GM10266 (cell line): ENCODE results near the gene TTC22.

Experiments used
- DNase-seq: peaks from one replicate; pipeline ENCODE4 v3.0.0; 2012; ENCODE audit errors: extremely low spot score
- CTCF ChIP-seq: IDR thresholded peaks from 2 replicates; pipeline ENCODE4 v1.5.1; 2012; ENCODE audit warnings: mild to moderate bottlenecking, low read depth; ENCODE audit not compliant: control insufficient read depth, insufficient read depth; ENCODE audit errors: missing control alignments

TTC22 gene

GRCh38 chr1:54838565-54839180 lies 37.5 kb upstream of the TTC22 start:
- no peak for DNase-seq
- no peak for TF ChIP-seq CTCF

- DNase-seq, result no peak
- no peak for TF ChIP-seq CTCF
These were observed 36.1 kb upstream of the TTC22 start for GRCh38 chr1:54837002-54837853.

GRCh38 chr1:54836594-54836993 lies 35.5 kb upstream of the TTC22 start:
- no peak for DNase-seq
- no peak for TF ChIP-seq CTCF

DNA sequence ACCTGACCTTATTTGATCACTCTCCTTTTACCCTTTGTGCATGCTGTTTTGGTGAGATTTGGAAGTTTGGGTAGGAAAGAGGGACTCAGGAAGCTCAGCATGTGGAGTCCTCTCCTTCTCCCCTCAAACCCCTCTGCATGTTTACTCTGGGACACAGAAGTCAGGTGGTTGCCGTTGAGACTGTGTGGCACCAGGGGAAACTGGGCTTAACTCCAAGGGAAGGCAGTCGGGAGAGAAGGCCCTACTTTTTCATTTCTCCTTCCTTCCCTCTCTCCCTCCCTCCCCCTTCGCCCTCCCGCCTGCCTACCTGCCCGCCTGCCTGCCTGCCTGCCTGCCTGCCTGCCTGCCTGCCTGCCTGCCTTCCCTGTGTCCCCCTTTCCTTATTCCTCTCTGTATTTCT lies 34.8 kb upstream of the TTC22 start:
- DNase-seq, result no peak
- TF ChIP-seq CTCF, result no peak

DNA sequence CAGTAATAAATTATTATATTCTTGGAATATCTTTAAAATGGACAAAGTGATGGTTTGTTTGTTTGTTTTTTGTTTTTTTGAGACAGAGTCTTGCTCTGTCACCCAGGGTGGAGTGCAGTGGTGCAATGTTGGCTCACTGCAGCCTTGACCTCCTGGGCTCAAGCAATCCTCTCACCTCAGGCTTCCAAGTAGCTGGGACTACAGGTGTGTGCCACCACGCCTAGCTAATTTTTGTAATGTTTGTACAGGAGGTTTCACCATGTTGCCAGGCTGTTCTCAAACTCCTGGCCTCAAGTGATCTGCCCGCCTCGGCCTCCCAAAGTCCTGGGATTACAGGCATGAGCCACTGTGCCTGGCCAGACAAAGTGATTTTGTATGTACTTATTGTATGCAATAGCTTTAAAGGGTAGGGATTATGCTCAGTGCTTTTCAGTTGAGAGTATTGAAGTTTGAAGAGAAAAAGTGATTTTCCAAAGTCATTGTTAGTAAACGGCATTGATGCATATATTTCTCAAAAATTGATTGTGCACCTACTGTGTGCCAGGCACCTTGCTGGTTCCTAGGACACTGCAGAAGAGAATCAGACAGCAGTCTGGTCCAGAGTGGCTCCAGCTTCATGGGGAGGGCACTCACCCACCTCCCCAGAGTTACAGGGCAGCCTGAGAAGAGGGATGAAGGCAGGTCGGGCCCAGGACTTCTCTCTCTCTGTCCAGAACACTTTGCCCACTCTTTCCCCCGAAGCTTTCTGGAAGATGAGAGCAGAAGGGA lies 34.2 kb upstream of the TTC22 start:
- TF ChIP-seq CTCF, result no peak
- DNase-seq, result no peak

- no peak for TF ChIP-seq CTCF
These were observed 33.0 kb upstream of the TTC22 start for GRCh38 chr1:54834007-54834541.

More at GRCh38 chr1:54834007-54834541, 33.0 kb upstream of the TTC22 start:
- DNase-seq, result no peak
